GM18907 (cell line): ENCODE measurements around the gene ITGB3BP.
"Not testable (repeated sequence)": the region's sequence is repeated elsewhere in the genome, so short reads cannot be mapped to it uniquely, and the experiment has no call there.

Source experiments
- ATAC-seq: cut with Tn5 transposase; IDR thresholded peaks from one replicate; pipeline ENCODE4 v1.9.1; 2021; ENCODE audit warnings: mild to moderate bottlenecking, moderate library complexity; ENCODE audit not compliant: unreplicated experiment

The ITGB3BP gene

GRCh38 chr1:63522891-63523728, at the start of gene ITGB3BP, which contains the start of gene EFCAB7:
TSS of gene ITGB3BP (minus strand) at chr1:63523225. CDS start at chr1:63523133, 92 bp downstream.
TSS of gene EFCAB7 (plus strand) at chr1:63523525. CDS start at chr1:63525573, 2,048 bp downstream.
- peak; percentile 91 for ATAC-seq

GRCh38 chr1:63572686-63573085, 49.7 kb upstream of the ITGB3BP start:
- ATAC-seq: not testable (repeated sequence)

GRCh38 chr1:63569640-63570316, 46.8 kb upstream of the ITGB3BP start:
- ATAC-seq: no peak

- ATAC-seq: no peak
These were observed 46.0 kb upstream of the ITGB3BP start for GRCh38 chr1:63569068-63569467.

GRCh38 chr1:63563745-63564144, 40.7 kb upstream of the ITGB3BP start:
- ATAC-seq: no peak

- no peak for ATAC-seq
These were observed 36.3 kb upstream of the ITGB3BP start for GRCh38 chr1:63559357-63559756.

GRCh38 chr1:63557365-63557987, 34.5 kb upstream of the ITGB3BP start:
- no peak for ATAC-seq

GRCh38 chr1:63555480-63555879, 32.5 kb upstream of the ITGB3BP start:
- no peak for ATAC-seq

GRCh38 chr1:63548877-63549276, 25.9 kb upstream of the ITGB3BP start:
- ATAC-seq: no peak

GRCh38 chr1:63548303-63548702, 25.3 kb upstream of the ITGB3BP start:
- ATAC-seq: no peak

- no peak for ATAC-seq
These were observed 24.7 kb upstream of the ITGB3BP start for GRCh38 chr1:63547621-63548294.

GRCh38 chr1:63545780-63546179, 22.8 kb upstream of the ITGB3BP start:
- ATAC-seq: no peak

GRCh38 chr1:63537940-63538339, 14.9 kb upstream of the ITGB3BP start:
- no peak for ATAC-seq

GRCh38 chr1:63537006-63537405, 14.0 kb upstream of the ITGB3BP start:
- no peak for ATAC-seq

- no peak for ATAC-seq
These were observed 11.4 kb upstream of the ITGB3BP start for GRCh38 chr1:63534406-63534805.

GRCh38 chr1:63533931-63534330, 10.9 kb upstream of the ITGB3BP start:
- ATAC-seq: no peak

- no peak for ATAC-seq
These were observed 9.7 kb upstream of the ITGB3BP start for GRCh38 chr1:63532727-63533126.

GRCh38 chr1:63524201-63524600, 1.2 kb upstream of the ITGB3BP start:
- no peak for ATAC-seq

GRCh38 chr1:63523738-63524137, 713 bp upstream of the ITGB3BP start:
- ATAC-seq: peak; percentile 19

- no peak for ATAC-seq
These were observed 6.4 kb downstream of the ITGB3BP start for GRCh38 chr1:63516629-63517028.

- no peak for ATAC-seq
These were observed 10.4 kb downstream of the ITGB3BP start for GRCh38 chr1:63512584-63512983.
